ENCODE measurements around the gene CCDC9. TPM values are rescaled to one million over a fixed set of nuclear protein-coding genes. Genes with fewer than 3 reads are reported as not detected.
A peak's percentile ranks its signal among the peaks of the same experiment; 100 is the strongest.
"Not testable (repeated sequence)": the region's sequence is repeated elsewhere in the genome, so short reads cannot be mapped to it uniquely, and the experiment has no call there.

Gene CCDC9
- total RNA-seq, 1 experiment from 2014 or later: 8.3 TPM

DNA sequence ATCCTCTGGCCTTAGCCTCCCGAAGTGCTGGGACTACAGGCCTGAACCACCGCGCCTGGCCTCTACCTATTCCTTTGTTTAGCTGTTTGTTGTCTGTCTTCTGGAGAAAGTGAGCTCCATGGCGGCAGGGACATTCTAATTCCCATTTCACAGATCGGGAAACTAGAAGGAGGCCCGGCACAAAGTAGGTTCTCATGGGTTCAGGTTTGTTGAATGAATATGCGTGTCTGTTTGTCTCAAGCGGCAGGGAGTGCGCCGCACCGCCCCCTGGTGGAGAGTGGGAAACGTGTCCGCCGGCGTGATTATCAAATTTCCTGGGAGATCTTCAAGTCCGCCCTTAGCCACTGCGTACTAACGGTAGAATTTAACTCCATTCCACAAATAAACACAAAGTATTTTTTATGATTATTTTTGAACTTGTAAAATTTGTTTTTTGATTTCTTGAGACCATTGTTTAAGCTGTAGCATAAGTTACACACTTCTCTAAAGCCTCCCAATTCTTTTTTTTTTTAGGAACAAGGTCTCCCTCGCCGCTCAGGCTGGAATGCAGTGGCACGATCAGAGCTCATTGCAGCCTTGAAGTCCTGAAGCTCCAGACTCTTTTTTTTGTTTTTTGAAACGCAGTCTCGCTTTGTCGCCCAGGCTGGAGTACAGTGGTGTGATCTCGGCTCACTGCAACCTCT lies 8.9 kb upstream of the CCDC9 start:
- Histone ChIP-seq H3K36me3 (ENCODE audit: low read depth, low read length) (no peaks in the 10 kb centered on the region; the same call in 1 of the 2 replicates), H3K4me3 (ENCODE audit: low read length) (peak overlapping the region; percentile 39), H4K20me1 (ENCODE audit: low read length) (no peaks in the 10 kb centered on the region), H3F3A (ENCODE audit: low read length, unreplicated experiment) (peaks cover 3% of the 10 kb centered on the region), H2AFZ (ENCODE audit: low read length) (peak overlapping the region; percentile 90), H3K4me1 (ENCODE audit: insufficient read depth, low read length) (0 out of 2 replicates have a peak, but pooled peaks cover 3% of the 10 kb centered on the region), H3K9ac (ENCODE audit: low read length) (no peak overlapping the region), H3K27ac (ENCODE audit: low read length) (no peak overlapping the region), H3K27me3 (ENCODE audit: low read length) (no peaks in the 10 kb centered on the region), H3K4me2 (ENCODE audit: low read length) (peak overlapping the region; percentile 72), H3K9me3 (ENCODE audit: low read length) (no peaks in the 10 kb centered on the region), H3K79me2 (ENCODE audit: low read length) (no peaks in the 10 kb centered on the region), H3K9me2 (replicated peaks; ENCODE audit: low read length) (no peaks in the 10 kb centered on the region)
- ATAC-seq (peak; percentile 31), DNase-seq (peak; percentile 74)
- intact Hi-C loops (cut with micrococcal nuclease): no loop called here
- no TSS peak for BruUV-seq (replicated peaks)
- CTCF ChIA-PET: interaction anchor here (1.2 kb wide), 1 partner anchor 37 kb away, joined by 4 read pairs; no protein-coding TSS in a partner anchor
- TF ChIP-seq EZH2 (IDR thresholded peaks at IDR 0.05; ENCODE audit: low read length, unreplicated experiment) (no peak), CTCF (conservative IDR thresholded peaks at IDR 0.05; ENCODE audit: low read depth, low read length) (peak; percentile 88), EZH2phosphoT487 (IDR thresholded peaks at IDR 0.05; ENCODE audit: borderline replicate concordance, low read length) (no peak)
- POLR2A ChIA-PET (ENCODE audit: unreplicated experiment): interaction anchor here (0.6 kb wide), 1 partner anchor 9 kb away, joined by 4 read pairs; no protein-coding TSS in a partner anchor

GRCh38 chr19:47253016-47253415 lies 3.3 kb upstream of the CCDC9 start:
- H2AFZ ChIP-seq (ENCODE audit: low read length); H3K9me3 ChIP-seq (ENCODE audit: low read length); H3K4me3 ChIP-seq (ENCODE audit: low read length); DNase-seq; BruUV-seq (replicated peaks); H4K20me1 ChIP-seq (ENCODE audit: low read length); H3K9me2 ChIP-seq (replicated peaks; ENCODE audit: low read length); H3K79me2 ChIP-seq (ENCODE audit: low read length); H3K27me3 ChIP-seq (ENCODE audit: low read length); H3K9ac ChIP-seq (ENCODE audit: low read length); ATAC-seq; H3K36me3 ChIP-seq (ENCODE audit: low read depth, low read length); POLR2A ChIA-PET (ENCODE audit: unreplicated experiment): not testable (repeated sequence)
- Histone ChIP-seq H3K27ac (ENCODE audit: low read length) (peak overlapping the region; percentile 48), H3F3A (ENCODE audit: low read length, unreplicated experiment) (peaks cover 10% of the 10 kb centered on the region), H3K4me1 (ENCODE audit: insufficient read depth, low read length) (peaks cover 22% of the 10 kb centered on the region), H3K4me2 (ENCODE audit: low read length) (peak overlapping the region; percentile 60; the same call in 1 of the 2 replicates)
- CTCF ChIA-PET: interaction anchor here (0.8 kb wide), 1 partner anchor 9 kb away, joined by 3 read pairs; no protein-coding TSS in a partner anchor
- intact Hi-C loops (cut with micrococcal nuclease): loop anchor here (10.0 kb wide), 1 partner anchor 398 kb away; the partner anchor contains the start of gene AP2S1

GRCh38 chr19:47253467-47253881 lies 2.9 kb upstream of the CCDC9 start:
- H3K4me3 ChIP-seq (ENCODE audit: low read length): no peak overlapping the region
- H3K36me3 ChIP-seq (ENCODE audit: low read depth, low read length): no peaks in the 10 kb centered on the region
- DNase-seq (peak; percentile 83), ATAC-seq (peak; percentile 6)
- no peaks in the 10 kb centered on the region for H4K20me1 ChIP-seq (ENCODE audit: low read length)
- peaks cover 24% of the 10 kb centered on the region for H3K4me1 ChIP-seq (ENCODE audit: insufficient read depth, low read length)
- no peak overlapping the region for H2AFZ ChIP-seq (ENCODE audit: low read length)
- POLR2A ChIA-PET (ENCODE audit: unreplicated experiment): no interaction called here
- no peaks in the 10 kb centered on the region for H3K27me3 ChIP-seq (ENCODE audit: low read length)
- CTCF ChIA-PET: interaction anchor here (0.8 kb wide), 1 partner anchor 9 kb away, joined by 3 read pairs; no protein-coding TSS in a partner anchor
- TF ChIP-seq EZH2 (IDR thresholded peaks at IDR 0.05; ENCODE audit: low read length, unreplicated experiment) (no peak), EZH2phosphoT487 (IDR thresholded peaks at IDR 0.05; ENCODE audit: borderline replicate concordance, low read length) (no peak), CTCF (conservative IDR thresholded peaks at IDR 0.05; ENCODE audit: low read depth, low read length) (no peak)
- peaks cover 9% of the 10 kb centered on the region for H3K79me2 ChIP-seq (ENCODE audit: low read length)
- no peak overlapping the region for H3K9ac ChIP-seq (ENCODE audit: low read length)
- H3K9me2 ChIP-seq (replicated peaks; ENCODE audit: low read length): no peaks in the 10 kb centered on the region
- H3K9me3 ChIP-seq (ENCODE audit: low read length): no peaks in the 10 kb centered on the region
- H3F3A ChIP-seq (ENCODE audit: low read length, unreplicated experiment): peaks cover 10% of the 10 kb centered on the region
- no TSS peak for BruUV-seq (replicated peaks)
- peak overlapping the region; percentile 48 for H3K27ac ChIP-seq (ENCODE audit: low read length)
- peak overlapping the region; percentile 60 for H3K4me2 ChIP-seq (ENCODE audit: low read length)
- intact Hi-C loops (cut with micrococcal nuclease): loop anchor here (10.0 kb wide), 1 partner anchor 399 kb away; the partner anchor contains the start of gene AP2S1
